Colonic mucosa (tissue), 4 donors: ENCODE measurements around the gene KRTAP22-1. TPM values are rescaled to one million over a fixed set of nuclear protein-coding genes. Genes with fewer than 3 reads are reported as not detected.

Experiments
- DNase-seq: peaks from one replicate; pipeline ENCODE4 v3.0.0-alpha.2; 2020
- H3K27ac ChIP-seq: fragments of 200-600 bp; one replicate; pipeline ENCODE4 v1.8.0; 2021
- H3K27me3 ChIP-seq: fragments of 200-600 bp; one replicate; pipeline ENCODE4 v1.8.0; 2021
- H3K36me3 ChIP-seq: fragments of 200-600 bp; one replicate; pipeline ENCODE4 v1.8.0; 2021
- H3K4me1 ChIP-seq: fragments of 200-600 bp; one replicate; pipeline ENCODE4 v1.8.0; 2021; ENCODE audit warnings: mild to moderate bottlenecking
- H3K4me3 ChIP-seq: fragments of 200-600 bp; one replicate; pipeline ENCODE4 v1.8.0; 2021
- H3K9ac ChIP-seq, 2 donors: one replicate each; pipeline ENCODE4 v1.7.0; 2013; ENCODE audit warnings: control low read depth in 2 of 2, low read depth in 2 of 2, low read length in 2 of 2
- H3K9me3 ChIP-seq: fragments of 200-600 bp; one replicate; pipeline ENCODE4 v1.8.0; 2021
- CTCF ChIP-seq: fragments of 200-600 bp; IDR thresholded peaks from one replicate; pipeline ENCODE4 v1.8.0; 2022; ENCODE audit warnings: antibody characterized with exemption, mild to moderate bottlenecking
- intact Hi-C: fragments of 100-400 bp; cut with DNase I; formaldehyde crosslinking; loops from one replicate; pipeline ENCODE4 v1.14.1; 2022
- total RNA-seq, 2 donors: library from RNA; stranded (reverse); fragmentation: NEBNext Ultra II Directional in 1 of 2; extraction: Animal tissue kit (Norgen Biotek cat#: 25700) in 1 of 2; gene quantifications; one replicate each; pipeline ENCODE4 v1.2.1, GENCODE V29; 2021
- donor health status: healthy.
- donor health status: DM: no; HTN: no; CAD: no.
- donor health status: DM: no; HTN: no; CAD: no.

The KRTAP22-1 gene
- total RNA-seq, 2 donors from 2014 or later: not detected

GRCh38 chr21:30563072-30563471, 37.8 kb upstream of the KRTAP22-1 start:
- Histone ChIP-seq H3K9me3 (no peaks in the 10 kb centered on the region), H3K36me3 (no peaks in the 10 kb centered on the region), H3K27me3 (no peaks in the 10 kb centered on the region), H3K27ac (no peak overlapping the region), H3K4me3 (no peak overlapping the region), H3K9ac (no peak overlapping the region), H3K4me1 (no peaks in the 10 kb centered on the region)
- DNase-seq: no peak
- intact Hi-C loops: no loop called here
- no peak for TF ChIP-seq CTCF

- no peaks in the 10 kb centered on the region for H3K36me3 ChIP-seq
- H3K9me3 ChIP-seq: no peaks in the 10 kb centered on the region
- intact Hi-C loops: no loop called here
- no peak overlapping the region for H3K9ac ChIP-seq
- no peak for DNase-seq
- H3K27ac ChIP-seq: no peak overlapping the region
- H3K4me3 ChIP-seq: no peak overlapping the region
- no peak for TF ChIP-seq CTCF
- H3K27me3 ChIP-seq: no peaks in the 10 kb centered on the region
- no peaks in the 10 kb centered on the region for H3K4me1 ChIP-seq
These were observed 37.3 kb upstream of the KRTAP22-1 start for GRCh38 chr21:30563630-30564029.

- no peak for DNase-seq
- Histone ChIP-seq H3K9ac (no peak overlapping the region), H3K4me3 (no peak overlapping the region), H3K27me3 (no peaks in the 10 kb centered on the region), H3K4me1 (no peaks in the 10 kb centered on the region), H3K36me3 (no peaks in the 10 kb centered on the region), H3K9me3 (no peaks in the 10 kb centered on the region), H3K27ac (no peak overlapping the region)
- intact Hi-C loops: no loop called here
- TF ChIP-seq CTCF: no peak
These were observed 33.3 kb upstream of the KRTAP22-1 start for GRCh38 chr21:30567617-30568016.

- DNase-seq: no peak
- Histone ChIP-seq H3K9ac (no peak overlapping the region), H3K36me3 (no peaks in the 10 kb centered on the region), H3K27ac (no peak overlapping the region), H3K27me3 (no peaks in the 10 kb centered on the region), H3K4me3 (no peak overlapping the region), H3K9me3 (no peaks in the 10 kb centered on the region), H3K4me1 (no peaks in the 10 kb centered on the region)
- no peak for TF ChIP-seq CTCF
- intact Hi-C loops: no loop called here
These were observed 23.1 kb upstream of the KRTAP22-1 start for GRCh38 chr21:30577766-30578165.

GRCh38 chr21:30579346-30579745, 21.5 kb upstream of the KRTAP22-1 start:
- no peaks in the 10 kb centered on the region for H3K36me3 ChIP-seq
- no peak for DNase-seq
- no peaks in the 10 kb centered on the region for H3K27me3 ChIP-seq
- H3K4me1 ChIP-seq: no peaks in the 10 kb centered on the region
- intact Hi-C loops: no loop called here
- no peak for TF ChIP-seq CTCF
- H3K9me3 ChIP-seq: no peaks in the 10 kb centered on the region
- H3K4me3 ChIP-seq: no peak overlapping the region
- no peak overlapping the region for H3K27ac ChIP-seq
- no peak overlapping the region for H3K9ac ChIP-seq

- Histone ChIP-seq H3K9ac (no peak overlapping the region), H3K4me3 (no peak overlapping the region), H3K36me3 (no peaks in the 10 kb centered on the region), H3K27me3 (no peaks in the 10 kb centered on the region), H3K9me3 (no peaks in the 10 kb centered on the region), H3K27ac (no peak overlapping the region), H3K4me1 (no peaks in the 10 kb centered on the region)
- no peak for TF ChIP-seq CTCF
- intact Hi-C loops: no loop called here
- DNase-seq: no peak
These were observed 20.8 kb upstream of the KRTAP22-1 start for GRCh38 chr21:30580132-30580531.
